ENCODE results near the gene IPP. TPM values are rescaled to one million over a fixed set of nuclear protein-coding genes. Genes with fewer than 3 reads are reported as not detected.
"Not testable (repeated sequence)": the region's sequence is repeated elsewhere in the genome, so short reads cannot be mapped to it uniquely, and the experiment has no call there.

Gene IPP
- polyA plus RNA-seq, 4 donors: 26.7 to 31.9 (median 31.6) TPM

DNA sequence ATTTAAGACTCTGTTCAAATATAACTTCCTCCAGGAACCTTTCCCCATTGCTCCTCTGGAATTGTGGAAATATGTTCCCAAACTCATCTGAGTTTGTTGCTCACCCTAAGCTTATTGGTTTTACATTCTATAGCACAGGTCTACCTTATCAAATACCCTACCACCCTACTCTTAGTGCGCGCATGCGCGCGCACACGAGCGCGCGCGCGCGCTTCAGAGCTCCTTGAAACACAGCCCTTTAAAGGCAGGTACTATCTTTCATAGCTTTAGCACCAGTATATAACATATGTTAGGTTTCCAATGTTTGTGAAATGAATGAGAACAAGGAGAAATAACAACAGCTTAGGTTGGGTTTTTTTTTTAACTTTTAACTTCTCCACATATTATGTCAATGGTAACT lies 3.5 kb downstream of the IPP start:
- DNase-seq (ENCODE audit: low read depth in 4 of 4, low spot score in 3 of 4): no peak

DNA sequence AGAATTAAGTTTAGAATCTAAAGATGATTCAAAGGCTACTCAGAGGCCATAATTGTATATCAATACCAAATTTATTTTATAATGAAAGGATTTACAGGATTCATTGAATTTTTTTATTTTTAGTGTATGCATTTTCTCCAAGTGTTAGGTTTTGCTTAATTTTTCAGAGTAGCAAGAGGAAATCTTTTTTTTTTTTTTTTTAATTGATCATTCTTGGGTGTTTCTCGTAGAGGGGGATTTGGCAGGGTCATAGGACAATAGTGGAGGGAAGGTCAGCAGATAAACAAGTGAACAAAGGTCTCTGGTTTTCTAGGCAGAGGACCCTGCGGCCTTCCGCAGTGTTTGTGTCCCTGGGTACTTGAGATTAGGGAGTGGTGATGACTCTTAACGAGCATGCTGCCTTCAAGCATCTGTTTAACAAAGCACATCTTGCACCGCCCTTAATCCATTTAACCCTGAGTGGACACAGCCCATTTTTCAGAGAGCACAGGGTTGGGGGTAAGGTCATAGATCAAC lies 10.8 kb downstream of the IPP start:
- not testable (repeated sequence) for DNase-seq (ENCODE audit: low read depth in 4 of 4, low spot score in 3 of 4)

DNA sequence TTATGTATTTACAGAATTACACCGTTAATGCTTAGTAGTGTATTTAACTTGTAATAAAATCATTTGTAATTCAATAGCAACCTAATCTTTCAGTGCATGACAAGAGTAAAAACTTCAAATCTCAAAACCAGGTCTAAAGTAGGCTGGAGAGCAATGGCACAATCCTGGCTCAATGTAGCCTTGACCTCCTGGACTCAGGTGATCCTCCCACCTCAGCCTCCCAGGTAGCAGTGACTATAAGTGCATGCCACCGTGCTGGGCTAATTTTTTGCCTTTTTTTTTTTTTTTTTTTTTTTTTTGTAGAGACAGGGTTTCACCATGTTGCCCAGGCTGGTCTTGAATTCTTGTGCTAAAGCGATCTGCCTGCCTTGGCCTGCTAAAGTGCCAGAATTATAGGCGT lies 11.3 kb downstream of the IPP start:
- DNase-seq (ENCODE audit: low read depth in 4 of 4, low spot score in 3 of 4): no peak

DNA sequence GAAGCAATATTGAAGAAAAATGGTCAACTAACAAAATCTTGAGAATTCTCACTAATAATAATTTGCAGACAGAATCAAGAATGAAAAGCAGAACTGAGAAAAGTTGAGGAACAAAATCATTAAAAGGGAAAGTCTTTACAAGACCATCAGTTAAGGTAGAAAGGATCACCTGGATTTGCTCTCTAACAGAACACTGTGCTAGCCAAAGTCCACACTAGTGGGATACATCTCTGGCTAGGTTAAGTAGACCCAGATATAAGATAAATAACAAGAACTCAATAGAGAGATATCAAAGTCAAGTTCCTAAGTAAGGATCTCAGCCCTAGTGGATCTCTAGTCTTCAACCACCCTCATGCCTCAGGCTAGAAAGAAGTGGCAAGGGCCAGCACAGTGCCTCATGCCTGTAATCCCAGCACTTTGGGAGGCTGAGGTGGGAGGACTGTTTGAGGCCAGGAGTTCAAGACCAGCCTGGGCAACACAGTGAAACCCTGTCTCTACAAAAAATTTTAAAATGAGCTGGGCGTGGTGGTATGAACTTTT lies 19.6 kb downstream of the IPP start:
- no peak for DNase-seq (ENCODE audit: low read depth in 4 of 4, low spot score in 3 of 4)

DNA sequence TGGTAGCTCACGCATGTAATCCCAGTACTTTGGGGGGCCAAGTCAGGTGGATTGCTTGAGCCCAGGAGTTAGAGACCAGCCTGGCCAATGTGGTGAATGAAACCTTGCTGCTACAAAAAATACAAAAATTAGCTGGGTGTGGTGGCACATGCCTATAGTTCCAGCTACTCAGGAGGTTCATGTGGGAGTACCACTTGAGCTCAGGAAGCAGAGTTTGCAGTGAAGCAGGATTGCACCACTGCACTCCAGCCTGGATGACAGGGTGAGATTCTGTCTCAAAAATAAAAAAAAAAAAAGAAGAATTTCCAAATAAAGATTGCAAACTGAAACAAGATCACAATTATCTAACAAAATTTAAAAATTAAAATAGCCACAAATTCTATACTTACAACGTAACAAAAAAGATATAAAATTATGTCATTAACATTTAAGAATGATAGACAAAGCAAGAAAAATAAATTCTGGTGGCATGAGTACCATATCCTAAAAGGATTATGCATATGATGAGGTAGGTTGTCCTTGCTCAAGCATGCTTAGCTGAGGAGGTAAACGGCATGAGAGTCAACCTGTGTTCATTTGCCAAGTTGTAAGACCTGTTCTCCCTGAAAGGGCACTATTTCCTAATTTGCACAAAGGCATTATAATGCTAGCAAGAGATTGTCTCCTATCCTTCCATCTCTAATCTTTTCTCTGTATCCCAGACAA lies 20.2 kb downstream of the IPP start:
- DNase-seq (ENCODE audit: low read depth in 4 of 4, low spot score in 3 of 4): peak in 2 of 4 donors; percentile 19 to 23

DNA sequence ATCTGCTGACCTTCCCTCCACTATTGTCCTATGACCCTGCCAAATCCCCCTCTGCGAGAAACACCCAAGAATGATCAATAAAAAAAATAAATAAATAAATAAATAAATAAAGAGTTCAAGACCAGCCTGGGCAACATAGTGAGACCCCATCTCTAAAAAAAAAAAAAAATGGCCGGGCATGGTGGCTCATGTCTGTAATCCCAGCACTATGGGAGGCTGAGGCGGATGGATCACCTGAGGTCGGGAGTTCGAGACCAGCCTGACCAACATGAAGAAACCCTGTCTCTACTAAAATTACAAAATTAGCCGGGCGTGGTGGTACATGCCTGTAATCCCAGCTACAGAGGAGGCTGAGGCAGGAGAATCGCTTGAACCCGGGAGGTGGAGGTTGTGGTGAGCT lies 24.4 kb downstream of the IPP start:
- not testable (repeated sequence) for DNase-seq (ENCODE audit: low read depth in 4 of 4, low spot score in 3 of 4)

DNA sequence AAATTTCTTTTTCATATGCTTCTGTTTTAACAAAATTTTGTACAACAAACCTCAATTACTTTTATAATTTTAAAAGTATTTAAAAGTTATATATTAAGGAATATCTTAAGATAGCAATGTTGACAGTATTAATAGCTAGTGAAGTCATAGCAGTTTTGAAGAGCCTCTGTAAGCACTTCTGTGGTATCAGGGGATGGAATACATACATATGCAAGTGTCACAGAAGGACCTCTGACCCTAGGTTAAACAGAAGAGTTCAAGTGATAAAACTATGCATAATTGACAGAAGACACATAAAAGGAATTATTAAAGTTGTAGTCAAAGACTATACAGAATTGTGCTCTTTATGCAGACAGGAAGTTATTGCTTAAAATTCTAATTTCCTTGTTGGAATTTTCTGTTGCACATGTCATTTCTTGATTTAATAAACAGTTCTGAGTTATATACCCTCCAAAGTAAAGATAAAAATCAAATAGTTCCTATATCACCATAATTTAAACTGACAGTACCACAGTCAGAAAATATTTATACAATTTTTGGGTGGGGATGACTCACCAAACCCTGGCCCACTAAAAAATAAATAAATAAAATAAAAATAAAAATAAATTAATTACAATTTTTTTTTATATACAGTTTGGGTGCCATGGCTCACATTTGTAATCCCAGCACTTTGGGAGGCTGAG lies 27.1 kb downstream of the IPP start:
- DNase-seq (ENCODE audit: low read depth in 4 of 4, low spot score in 3 of 4): no peak

DNA sequence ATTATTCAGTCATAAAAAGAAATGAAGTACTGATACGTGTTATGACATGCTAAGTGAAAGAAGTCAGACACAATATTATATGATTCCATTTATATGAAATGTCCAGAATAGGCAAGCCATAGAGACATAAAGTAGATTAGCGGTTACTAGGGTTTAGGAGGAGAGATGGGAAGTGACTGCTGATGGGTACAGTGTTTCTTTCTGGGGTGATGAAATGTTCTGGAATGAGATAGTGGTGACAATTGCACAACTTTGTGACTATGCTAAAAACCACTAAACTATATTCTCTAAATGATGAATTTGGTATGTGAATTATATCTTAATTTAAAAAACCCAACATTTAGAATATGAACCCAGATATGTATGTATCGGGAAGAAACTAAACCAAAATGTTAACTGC lies 27.6 kb downstream of the IPP start:
- no peak for DNase-seq (ENCODE audit: low read depth in 4 of 4, low spot score in 3 of 4)

DNA sequence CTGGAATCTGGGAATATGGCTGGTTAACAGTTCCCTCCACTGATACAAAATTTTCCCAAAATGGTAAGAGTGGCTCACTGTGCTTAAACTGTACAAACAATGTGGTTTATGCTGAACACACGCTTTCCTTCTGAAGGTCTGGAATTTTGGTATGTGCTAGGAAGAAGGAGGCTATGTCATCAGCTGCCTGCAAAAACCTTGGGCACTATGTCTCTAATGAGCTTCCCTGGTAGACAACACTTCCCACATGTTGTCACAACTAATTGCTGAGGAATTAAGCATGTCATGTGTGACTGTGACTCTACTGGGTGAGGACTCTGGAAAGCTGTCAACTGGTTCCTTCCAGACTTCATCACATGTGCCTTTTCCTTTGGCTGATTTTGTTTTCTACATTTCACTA lies 29.2 kb downstream of the IPP start:
- no peak for DNase-seq (ENCODE audit: low read depth in 4 of 4, low spot score in 3 of 4)

DNA sequence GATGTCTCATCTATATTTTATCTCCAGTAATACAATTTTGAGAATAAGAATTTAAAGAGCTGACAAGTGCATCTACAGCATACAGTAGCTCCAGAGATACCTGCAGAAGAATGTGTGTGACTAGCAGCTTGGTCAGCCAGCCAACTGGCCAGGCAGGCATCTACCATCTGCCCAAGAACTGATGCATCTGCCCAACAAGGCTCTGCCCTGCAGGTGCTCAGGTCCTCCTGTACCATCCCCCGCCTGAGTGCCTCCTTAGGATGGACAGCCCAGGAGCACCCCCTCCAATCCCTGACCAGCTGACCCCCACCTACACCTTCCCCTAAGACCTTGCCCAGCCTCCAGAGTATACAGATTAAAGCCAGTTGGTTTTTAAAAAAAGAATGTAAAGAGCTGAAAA lies 32.2 kb downstream of the IPP start:
- no peak for DNase-seq (ENCODE audit: low read depth in 4 of 4, low spot score in 3 of 4)

DNA sequence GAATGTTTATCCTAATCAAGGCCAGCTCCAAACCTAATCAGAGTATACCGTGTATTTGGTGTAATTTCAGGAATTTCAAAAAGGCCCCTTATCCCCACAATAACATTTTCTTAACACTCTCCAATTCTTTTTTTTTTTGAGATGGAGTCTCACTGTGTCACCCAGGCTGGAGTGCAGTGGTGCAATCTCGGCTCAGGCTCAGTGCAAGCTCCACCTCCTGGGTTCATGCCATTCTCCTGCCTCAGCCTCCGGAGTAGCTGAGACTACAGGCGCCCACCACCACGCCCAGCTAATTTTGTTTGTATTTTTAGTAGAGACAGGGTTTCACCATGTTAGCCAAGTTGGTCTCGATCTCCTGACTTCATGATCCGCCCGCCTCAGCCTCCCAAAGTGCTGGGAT lies 33.1 kb downstream of the IPP start:
- DNase-seq (ENCODE audit: low read depth in 4 of 4, low spot score in 3 of 4): not testable (repeated sequence)

DNA sequence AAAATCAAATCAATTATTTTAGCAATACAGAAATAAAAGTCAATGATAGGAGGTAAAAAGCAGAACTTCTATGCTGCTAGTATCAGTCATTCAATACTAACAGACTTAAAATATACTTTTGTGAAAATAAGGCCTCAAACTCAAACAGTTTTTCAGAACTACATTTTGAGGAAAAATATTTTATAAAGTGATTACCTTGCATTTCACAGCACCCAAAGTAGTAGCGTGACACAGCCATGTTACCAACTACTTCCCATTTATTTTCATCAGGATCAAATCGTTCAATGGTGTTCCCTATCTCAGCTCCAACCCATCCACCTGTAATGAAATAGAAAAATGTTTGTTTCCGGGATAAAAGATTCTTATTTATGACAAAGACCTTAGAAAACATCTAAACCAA lies 33.8 kb downstream of the IPP start:
- DNase-seq (ENCODE audit: low read depth in 4 of 4, low spot score in 3 of 4): no peak

DNA sequence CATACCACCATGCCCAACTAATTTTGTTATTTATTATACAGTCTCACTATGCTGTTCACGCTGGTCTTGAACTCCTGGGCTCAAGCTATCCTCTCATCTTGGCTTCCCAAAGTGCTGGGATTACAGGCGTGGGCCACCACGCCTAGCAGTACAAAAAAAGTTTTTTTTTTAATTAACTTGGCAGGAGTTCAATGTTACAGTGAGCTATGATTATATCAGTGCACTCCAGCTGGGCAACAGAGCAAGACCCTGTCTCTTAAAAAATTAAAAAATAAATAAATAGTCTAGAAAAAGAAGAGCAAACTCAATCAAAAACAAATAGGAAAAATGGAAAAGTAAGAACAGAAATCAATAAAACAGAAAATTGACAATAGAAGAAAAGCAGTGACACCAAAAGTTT lies 36.7 kb downstream of the IPP start:
- DNase-seq (ENCODE audit: low read depth in 4 of 4, low spot score in 3 of 4): no peak

DNA sequence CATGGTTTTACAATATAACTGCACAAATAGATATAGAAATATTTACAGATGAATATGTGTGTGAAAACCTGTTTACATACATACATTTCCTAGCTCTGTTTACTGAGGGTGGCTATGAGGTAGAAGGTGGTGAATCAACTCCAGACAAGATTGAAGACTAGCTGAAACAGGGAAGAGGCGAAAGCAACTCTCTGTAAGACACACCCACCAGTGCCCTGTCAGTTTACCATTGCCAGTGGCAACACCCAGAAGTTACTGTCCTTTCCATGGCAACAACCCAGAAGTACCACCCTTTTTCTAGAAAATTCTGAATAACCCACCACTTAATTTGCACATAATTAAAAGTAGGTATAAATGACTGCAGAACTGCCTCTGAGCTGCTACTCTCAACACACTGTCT lies 45.8 kb downstream of the IPP start:
- no peak for DNase-seq (ENCODE audit: low read depth in 4 of 4, low spot score in 3 of 4)

DNA sequence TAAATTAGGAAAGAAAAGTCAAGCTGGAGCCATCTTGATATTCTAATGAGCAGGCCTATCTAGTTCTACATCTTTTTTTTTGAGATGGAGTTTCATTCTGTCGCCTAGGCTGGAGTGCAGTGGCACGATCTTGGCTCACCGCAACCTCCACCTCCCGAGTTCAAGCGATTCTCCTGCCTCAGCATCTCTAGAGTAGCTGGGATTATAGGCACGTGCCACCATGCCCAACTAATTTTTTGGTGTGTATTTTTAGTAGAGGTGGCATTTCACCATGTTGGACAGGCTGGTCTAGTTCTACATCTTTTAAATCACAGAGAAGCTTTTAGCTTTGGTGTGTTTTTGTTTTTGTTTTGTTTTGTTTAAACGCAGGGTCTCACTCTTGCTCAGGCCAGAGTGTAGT lies 55.6 kb downstream of the IPP start:
- DNase-seq (ENCODE audit: low read depth in 4 of 4, low spot score in 3 of 4): no peak

DNA sequence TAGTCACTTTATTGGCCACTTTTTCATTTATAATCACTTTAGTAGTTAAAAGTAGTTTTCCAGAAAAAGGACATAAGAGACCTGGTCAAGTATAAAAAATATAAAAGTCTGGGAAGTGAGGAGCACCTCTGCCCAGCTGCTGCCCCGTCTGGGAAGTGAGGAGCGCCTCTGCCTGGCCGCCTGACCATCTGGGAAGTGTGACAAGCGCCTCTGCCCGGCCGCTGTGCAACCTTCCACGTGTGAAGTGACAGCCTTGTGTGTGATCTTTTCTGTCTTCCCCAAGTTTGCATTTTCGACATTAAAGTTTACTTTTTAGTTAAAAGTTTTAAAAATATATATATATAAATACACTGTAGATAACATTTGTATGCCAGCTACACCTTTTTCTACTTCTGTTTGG lies 56.6 kb downstream of the IPP start:
- DNase-seq (ENCODE audit: low read depth in 4 of 4, low spot score in 3 of 4): not testable (repeated sequence)

DNA sequence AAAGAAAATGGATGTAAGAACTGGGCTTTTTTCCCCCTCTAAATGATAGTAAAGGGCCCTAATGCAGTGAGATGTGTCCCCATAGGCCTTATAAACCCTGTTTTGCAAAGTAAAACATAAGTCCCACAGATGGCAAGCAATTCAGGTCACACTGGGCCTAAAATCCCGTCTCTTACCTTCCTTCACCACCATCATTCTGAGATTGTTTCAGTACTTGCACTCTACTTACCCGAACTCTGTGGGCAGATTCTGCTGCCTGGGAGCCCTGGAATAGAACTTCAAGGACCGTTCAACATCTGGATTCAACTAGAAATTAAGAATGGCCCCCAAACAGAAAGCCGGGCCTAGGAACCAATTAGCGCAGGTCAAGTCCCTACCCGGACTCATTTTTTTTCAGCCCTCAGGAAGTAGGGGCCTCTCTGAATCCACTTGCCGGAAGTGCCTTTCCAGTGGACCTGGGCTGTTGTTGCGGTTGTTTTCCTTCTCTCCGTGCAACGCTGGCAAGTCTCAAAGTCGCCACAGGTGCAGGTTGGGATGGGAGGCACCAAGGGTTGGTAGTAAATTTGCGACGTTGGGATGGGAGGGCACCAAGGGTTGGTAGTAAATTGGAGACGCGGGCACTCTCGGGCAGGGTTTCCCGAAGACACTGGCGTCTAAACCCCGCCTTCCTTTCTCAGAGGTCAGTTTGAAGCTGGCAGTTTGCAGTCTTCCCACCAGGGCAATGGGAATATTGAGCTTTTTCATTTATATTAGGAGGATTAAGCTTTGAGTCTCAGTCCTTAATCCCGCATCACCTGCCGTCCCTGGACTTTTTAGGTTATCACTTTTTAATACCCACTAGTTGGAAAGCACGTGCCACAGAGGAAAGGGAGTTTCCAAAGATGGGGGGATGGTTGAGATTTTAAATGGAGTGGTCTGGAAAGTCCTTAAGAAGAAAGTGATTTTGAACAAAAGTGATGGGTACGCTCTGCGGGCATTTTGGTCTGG lies 62.4 kb downstream of the IPP start, which contains the start of gene TMEM69:
TSS of gene TMEM69 (plus strand) at position 428 of the 987 bp plus-strand sequence. CDS start 2,888 bp downstream, outside the sequence.
- DNase-seq (ENCODE audit: low read depth in 4 of 4, low spot score in 3 of 4): peak; percentile 79 to 87 (median 82)

DNA sequence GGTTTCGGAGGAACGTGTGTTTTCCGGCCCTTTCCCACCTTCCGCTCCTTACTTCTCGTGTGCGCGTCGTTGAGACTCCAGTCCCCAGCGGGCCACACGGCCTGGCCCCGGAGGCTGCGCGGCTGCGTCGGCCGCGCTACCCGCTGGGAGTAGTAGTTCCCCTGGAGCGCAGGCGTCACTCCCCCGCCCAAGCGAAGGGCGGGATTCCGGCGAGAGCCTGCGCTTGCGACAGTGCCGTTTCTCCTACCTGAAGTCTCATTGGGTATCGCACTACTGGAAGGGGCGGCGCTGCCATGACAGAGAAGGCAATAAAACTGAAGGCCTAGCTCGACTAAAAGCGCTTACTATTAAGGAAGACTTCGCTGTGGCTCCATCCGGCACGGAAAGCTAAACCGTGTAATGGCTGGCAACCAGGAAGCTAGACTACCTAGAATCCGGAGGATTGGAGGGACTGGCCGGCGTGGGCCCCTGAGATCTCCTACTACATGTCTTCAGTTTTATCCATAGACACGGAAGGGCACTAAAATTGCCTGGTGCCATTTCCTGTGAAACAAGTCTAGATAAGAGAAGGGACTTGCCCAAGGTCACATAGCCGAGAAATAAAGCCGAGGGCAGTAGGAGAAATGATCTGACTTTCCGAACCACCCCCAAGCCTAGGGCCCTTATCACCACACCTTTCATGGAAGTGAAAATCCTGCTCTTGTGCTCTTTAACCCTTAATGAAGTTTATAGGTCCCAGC lies 63.3 kb downstream of the IPP start:
- peak; percentile 95 to 97 (median 96) for DNase-seq (ENCODE audit: low read depth in 4 of 4, low spot score in 3 of 4)

DNA sequence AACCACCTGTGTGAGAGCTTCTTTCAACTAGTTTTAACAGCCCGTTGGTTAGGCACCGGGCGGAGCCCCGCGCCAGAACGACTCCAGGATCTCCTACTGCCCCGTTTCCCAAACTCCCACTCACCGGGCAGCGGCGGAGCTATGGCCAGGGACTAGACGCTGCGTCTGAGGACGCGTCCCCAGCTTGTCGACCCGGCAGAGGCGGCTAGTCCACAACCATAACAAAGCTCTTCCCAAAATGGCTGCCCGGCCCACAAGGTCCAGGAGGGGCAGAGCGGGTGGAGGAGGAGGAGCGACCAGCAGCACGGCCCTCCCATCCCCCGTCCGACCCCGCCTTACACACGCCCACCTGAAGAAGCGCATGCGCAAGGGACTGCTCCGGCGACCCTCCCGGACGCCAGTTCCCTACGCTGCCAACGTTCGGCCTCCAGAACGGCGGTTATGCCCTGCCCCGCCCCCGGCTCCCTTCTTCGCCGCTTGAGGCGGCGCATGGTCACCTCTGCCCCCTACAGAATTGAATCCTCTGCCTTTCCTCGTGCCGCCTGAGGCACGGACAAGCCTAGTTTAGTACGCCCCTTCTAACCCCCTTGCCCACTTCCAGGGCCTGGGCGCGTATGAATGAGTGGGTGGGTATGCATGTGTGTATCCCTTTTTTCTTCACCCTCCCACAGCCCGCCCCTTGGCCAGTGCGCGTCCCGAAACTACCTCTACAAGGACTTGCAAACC lies 64.0 kb downstream of the IPP start, which contains the start of gene GPBP1L1:
TSS of gene GPBP1L1 (minus strand) at position 246 of the 726 bp plus-strand sequence. CDS start 27,446 bp downstream, outside the sequence.
- peak; percentile 94 to 98 (median 94) for DNase-seq (ENCODE audit: low read depth in 4 of 4, low spot score in 3 of 4)

Data from right renal pelvis (tissue), 4 donors.